ENCODE measurements around the gene MRPL28. TPM values are rescaled to one million over a fixed set of nuclear protein-coding genes. Genes with fewer than 3 reads are reported as not detected.

The MRPL28 gene
- total RNA-seq = 10 to 100 TPM; 37.3 to 59.9 (median 47.5) TPM

- TF ChIP-seq, protein P1, sequence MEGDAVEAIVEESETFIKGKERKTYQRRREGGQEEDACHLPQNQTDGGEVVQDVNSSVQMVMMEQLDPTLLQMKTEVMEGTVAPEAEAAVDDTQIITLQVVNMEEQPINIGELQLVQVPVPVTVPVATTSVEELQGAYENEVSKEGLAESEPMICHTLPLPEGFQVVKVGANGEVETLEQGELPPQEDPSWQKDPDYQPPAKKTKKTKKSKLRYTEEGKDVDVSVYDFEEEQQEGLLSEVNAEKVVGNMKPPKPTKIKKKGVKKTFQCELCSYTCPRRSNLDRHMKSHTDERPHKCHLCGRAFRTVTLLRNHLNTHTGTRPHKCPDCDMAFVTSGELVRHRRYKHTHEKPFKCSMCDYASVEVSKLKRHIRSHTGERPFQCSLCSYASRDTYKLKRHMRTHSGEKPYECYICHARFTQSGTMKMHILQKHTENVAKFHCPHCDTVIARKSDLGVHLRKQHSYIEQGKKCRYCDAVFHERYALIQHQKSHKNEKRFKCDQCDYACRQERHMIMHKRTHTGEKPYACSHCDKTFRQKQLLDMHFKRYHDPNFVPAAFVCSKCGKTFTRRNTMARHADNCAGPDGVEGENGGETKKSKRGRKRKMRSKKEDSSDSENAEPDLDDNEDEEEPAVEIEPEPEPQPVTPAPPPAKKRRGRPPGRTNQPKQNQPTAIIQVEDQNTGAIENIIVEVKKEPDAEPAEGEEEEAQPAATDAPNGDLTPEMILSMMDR (IDR thresholded peaks at IDR 0.05; ENCODE audit: low read depth) = no peak
Observed at GRCh38 chr16:370443-370842, at the start of gene MRPL28. TSS of gene MRPL28 (minus strand) at chr16:370538. CDS start at chr16:370218, 320 bp downstream.

GRCh38 chr16:414395-415169 lies 44.2 kb upstream of the MRPL28 start:
- TF ChIP-seq, protein P1 (IDR thresholded peaks at IDR 0.05; ENCODE audit: low read depth) = no peak

GRCh38 chr16:411576-412265 lies 41.4 kb upstream of the MRPL28 start:
- TF ChIP-seq, protein P1 (IDR thresholded peaks at IDR 0.05; ENCODE audit: low read depth) = no peak

GRCh38 chr16:410516-411178 lies 40.3 kb upstream of the MRPL28 start:
- TF ChIP-seq, protein P1 (IDR thresholded peaks at IDR 0.05; ENCODE audit: low read depth) = no peak

- TF ChIP-seq, protein P1 (IDR thresholded peaks at IDR 0.05; ENCODE audit: low read depth) = no peak
Observed at GRCh38 chr16:407253-407652, 36.9 kb upstream of the MRPL28 start.

- TF ChIP-seq, protein P1 (IDR thresholded peaks at IDR 0.05; ENCODE audit: low read depth) = no peak
Observed at GRCh38 chr16:405548-406506, 35.5 kb upstream of the MRPL28 start.

All from subcutaneous adipose tissue (tissue), 4 donors.